A549 treated with CORT108297 at 1 μM for 4 hours (cell line): ENCODE data around the gene TP53I13. TPM values are rescaled to one million over a fixed set of nuclear protein-coding genes. Genes with fewer than 3 reads are reported as not detected.

Experiments used
- total RNA-seq: library from RNA; stranded (reverse); fragments of 200-300 nt; extraction: Qiagen RNA extraction; gene quantifications from 5 replicates; pipeline ENCODE4 v1.2.3, GENCODE V29; 2022

The TP53I13 gene
- 58.7 to 109 TPM (median 99.5 TPM) in 5 replicates for total RNA-seq

DNA sequence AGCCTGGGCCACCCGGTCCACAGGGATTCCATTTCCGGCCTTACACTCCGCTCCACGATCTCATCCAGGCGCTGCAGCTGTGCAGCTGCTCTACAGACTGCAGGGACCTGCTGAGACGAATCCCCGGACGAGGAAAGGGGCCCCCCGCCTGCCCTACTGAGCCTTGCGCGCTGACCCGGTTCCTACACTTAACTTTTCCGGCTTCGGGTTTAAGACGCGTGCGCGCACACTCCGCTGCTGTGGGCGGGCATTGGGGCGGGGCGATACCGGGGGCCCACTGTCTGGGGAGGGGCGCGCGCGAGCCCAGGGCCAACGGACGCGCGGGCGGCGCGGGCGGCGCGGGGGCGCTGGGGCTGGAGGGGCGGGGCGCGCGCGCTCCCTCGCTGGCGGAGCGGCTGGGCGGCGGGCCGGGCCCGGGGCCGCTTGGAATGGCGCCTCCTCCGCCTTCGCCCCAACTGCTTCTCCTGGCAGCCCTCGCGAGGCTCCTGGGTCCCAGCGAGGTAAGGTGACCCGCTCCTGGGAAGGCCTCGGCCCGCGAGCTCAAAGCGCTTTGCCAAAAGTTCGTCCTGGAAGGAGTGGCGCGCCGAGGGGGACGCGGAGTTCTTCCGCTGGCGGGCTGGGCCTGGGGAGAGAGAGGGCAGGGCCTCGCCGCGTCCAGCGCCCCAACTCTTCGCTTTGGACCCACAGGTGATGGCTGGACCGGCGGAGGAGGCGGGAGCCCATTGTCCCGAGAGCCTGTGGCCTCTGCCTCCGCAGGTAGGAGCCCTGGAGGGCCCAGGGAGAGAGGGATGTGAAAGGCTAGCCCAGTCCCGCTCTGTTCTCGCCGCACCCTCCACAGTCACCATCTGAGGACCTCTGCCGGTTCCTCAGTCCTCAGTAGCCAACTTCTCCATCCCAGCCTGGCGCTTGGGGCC is at the start of gene TP53I13:
TSS of gene TP53I13 (plus strand) at position 371 of the 914 bp plus-strand sequence. CDS start at position 429, 58 bp downstream.

GRCh38 chr17:29566473-29567303 is 1.8 kb upstream of the TP53I13 start, which contains the start of gene ABHD15:
Gene ABHD15, minus strand, starts transcription at chr17:29567037. Its CDS starts 71 bp downstream, at chr17:29566966.

DNA sequence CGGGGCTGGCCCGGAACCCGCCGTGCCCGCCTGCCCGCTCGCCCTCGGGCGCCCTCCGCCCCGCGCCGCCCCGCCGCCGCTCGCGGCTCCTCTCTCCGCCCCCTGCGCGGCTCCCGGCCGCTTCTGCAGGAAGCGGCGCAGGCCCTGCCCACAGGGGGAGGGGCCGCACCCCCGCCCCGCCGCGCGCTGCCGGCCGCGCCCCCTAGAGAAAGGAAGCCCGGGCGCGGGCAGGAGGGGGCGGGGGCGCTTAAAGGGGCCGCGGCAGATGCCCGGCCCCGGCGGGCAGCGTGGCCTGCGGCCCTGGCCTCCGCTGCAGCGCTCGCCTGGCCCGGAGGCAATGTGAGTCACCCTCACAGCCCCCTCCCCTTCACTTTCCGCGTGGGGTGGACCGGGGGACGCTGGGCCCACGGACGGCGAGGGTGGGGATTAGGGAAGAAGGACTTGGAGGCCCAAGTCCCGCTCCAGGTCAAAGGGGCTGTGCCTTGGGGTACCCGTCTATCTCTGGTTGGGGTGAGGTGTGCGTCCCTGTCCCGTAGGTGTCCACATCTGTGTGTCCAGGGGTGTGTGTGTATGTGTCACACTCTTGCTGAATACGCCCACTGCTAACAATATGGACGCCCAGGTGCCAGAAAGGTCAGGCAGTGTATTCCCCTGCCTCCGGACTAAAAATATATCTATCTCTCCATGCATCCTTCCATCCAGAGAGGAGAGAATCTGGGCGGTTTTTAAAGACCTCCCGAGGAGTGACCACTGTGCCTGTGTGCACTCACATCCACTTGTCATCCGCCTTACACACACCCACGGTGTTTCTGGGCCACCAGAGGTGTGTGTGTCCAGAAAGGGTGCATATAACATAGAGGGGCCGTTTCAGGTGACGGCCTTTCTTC is 21.3 kb downstream of the TP53I13 start, which contains the start of gene GIT1:
TSS of gene GIT1 (minus strand) at position 125 of the 887 bp plus-strand sequence. CDS start 270 bp downstream, outside the sequence.

DNA sequence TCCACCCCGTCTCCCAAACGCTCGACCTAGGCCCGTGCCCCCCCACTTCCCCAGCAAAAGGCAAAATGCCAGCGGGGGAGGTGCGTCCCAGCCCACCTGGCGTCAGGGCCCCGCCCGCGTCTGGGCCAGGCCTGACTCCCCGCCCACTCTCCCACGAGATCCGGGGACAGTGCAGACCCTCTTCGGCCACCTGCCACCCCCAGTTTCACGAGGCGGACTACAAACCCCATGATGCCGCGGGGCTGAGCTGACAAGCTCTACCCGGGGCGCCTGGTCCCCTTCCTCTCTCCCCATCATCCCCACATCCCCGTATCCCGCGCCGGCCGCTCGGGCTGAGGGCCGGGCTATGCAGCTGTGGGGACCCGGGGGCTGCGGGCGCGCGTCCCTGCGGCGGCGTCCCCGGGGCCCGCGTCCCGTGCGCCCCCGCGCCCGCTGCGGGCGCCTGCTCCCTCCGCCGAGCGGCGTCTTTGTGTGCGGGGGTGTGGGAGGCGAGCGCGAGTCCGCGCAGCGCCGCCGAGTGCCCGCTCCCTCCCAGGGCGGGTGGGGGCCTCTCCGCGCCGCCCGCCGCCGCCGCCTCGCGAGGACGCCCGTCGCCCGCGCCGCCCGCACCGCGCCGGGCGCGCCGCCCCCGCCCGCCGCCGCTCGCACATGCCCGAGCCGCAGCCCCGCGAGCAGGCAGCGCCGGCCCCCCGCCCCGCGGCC is 24.5 kb downstream of the TP53I13 start, which contains the start of gene ANKRD13B:
TSS of gene ANKRD13B (plus strand) at position 283 of the 702 bp plus-strand sequence. CDS start 490 bp downstream, outside the sequence.

Other genes with a start within 250 kb of the TP53I13 start
- gene TAOK1, start 178.3 kb upstream of the TP53I13 start, total RNA-seq, result 15.2 to 27.7 TPM (median 22.4 TPM) in 5 replicates
- gene ABHD15, start 1.7 kb upstream of the TP53I13 start, total RNA-seq, result 21.1 to 27.4 TPM (median 25.1 TPM) in 5 replicates
- 59.8 to 78.2 TPM (median 75.1 TPM) in 5 replicates for gene GIT1, start 20.9 kb downstream of the TP53I13 start, total RNA-seq
- gene ANKRD13B, start 24.4 kb downstream of the TP53I13 start, total RNA-seq, result 18.7 to 29.7 TPM (median 27.7 TPM) in 5 replicates
- 5.7 to 9.6 TPM (median 7.1 TPM) in 5 replicates for gene CORO6, start 54.2 kb downstream of the TP53I13 start, total RNA-seq